ENCODE data around the gene LLGL1. TPM values are rescaled to one million over a fixed set of nuclear protein-coding genes. Genes with fewer than 3 reads are reported as not detected.
A peak's percentile ranks its signal among the peaks of the same experiment; 100 is the strongest.

LLGL1 gene
- total RNA-seq, 1 experiment from 2014 or later: 44.3 TPM

DNA sequence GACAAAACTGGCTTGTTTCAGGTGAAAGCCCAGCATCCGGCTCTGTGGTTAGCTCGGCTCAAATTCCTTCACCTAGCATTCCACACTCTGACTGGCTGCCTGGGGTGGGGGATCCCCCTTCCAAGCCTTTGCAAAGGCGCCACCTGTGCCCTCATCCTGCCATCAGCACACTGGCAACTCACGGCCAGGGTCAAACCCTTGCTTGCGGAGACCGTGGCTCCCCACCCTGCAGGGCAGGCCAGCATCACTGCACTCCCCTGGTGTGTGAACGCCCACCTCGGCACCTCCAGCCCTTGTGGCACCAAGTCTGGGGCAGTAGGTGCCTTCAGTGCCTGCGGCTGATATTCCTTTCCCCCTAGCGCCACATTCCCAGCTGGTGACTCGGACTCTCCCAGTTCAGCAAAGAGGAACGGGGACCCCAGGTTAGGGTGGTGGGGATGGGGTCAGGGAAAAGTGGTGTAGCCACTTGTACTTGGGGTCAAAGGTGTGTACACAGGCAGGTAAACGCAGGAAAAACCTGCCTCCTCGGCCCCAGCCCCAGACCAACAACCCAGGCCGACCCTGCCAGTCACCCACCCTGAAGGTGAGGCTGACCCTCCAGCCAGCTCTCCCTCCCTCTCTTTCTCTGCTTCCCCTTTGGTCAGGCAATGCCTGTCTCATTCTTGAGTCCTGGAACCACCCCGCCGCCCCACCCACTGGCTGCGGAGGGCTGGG lies 32.0 kb downstream of the LLGL1 start:
- Histone ChIP-seq H3K27me3 (ENCODE audit: insufficient read depth, low read length) (no peaks in the 10 kb centered on the region), H3K4me2 (ENCODE audit: low read length) (peak overlapping the region; percentile 88), H3K36me3 (ENCODE audit: control insufficient read depth in 1 of 2, insufficient read depth in 2 of 2, low read length in 2 of 2) (peaks cover 12 to 27% of the 10 kb centered on the region in 2 experiments), H3K9ac (ENCODE audit: low read length) (peak overlapping the region; percentile 94), H3K27ac (ENCODE audit: low read depth, low read length) (peak overlapping the region; percentile 96), H4K20me1 (ENCODE audit: insufficient read depth) (no peaks in the 10 kb centered on the region), H3K4me3 (replicated peaks in 1 of 2; ENCODE audit: low read depth in 1 of 2, low read length in 2 of 2) (peak overlapping the region; percentile 87 to 92), H2AFZ (ENCODE audit: low read depth, low read length, poor library complexity, severe bottlenecking) (no peak overlapping the region), H3K9me2 (ENCODE audit: insufficient read depth) (no peaks in the 10 kb centered on the region), H3K4me1 (ENCODE audit: control insufficient read depth in 1 of 2, insufficient read depth in 2 of 2, low read length in 2 of 2) (peaks cover 30 to 43% of the 10 kb centered on the region in 2 experiments), H3K79me2 (ENCODE audit: insufficient read depth, low read length) (peaks cover 51% of the 10 kb centered on the region), H3K9me3 (ENCODE audit: control insufficient read depth in 1 of 2, insufficient read depth in 1 of 2, low read depth in 1 of 2, low read length in 2 of 2) (no peaks in the 10 kb centered on the region)
- peak; percentile 26 for ATAC-seq
- ChIA-PET CTCF (no interaction called here), POLR2A (no interaction called here), RAD21 (ENCODE audit: low non-redundant PET in 1 of 2, low total read pairs in 2 of 2, uncharacterized antibody in 2 of 2, unreplicated experiment in 2 of 2) (no interaction called here)
- TSS peak; percentile 39 for BruUV-seq (replicated peaks)
- intact Hi-C loops (cut with micrococcal nuclease): no loop called here
- TF ChIP-seq JUND (IDR thresholded peaks at IDR 0.05) (no peak), POLR2AphosphoS5 (IDR thresholded peaks at IDR 0.05; ENCODE audit: low read depth, low read length) (no peak), CBX3 (IDR thresholded peaks at IDR 0.05; ENCODE audit: low read depth) (no peak)
- TF ChIP-seq, protein P1, sequence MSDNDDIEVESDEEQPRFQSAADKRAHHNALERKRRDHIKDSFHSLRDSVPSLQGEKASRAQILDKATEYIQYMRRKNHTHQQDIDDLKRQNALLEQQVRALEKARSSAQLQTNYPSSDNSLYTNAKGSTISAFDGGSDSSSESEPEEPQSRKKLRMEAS (IDR thresholded peaks at IDR 0.05): no peak
- DNase-seq (ENCODE audit: low read depth, low spot score): no peak

DNA sequence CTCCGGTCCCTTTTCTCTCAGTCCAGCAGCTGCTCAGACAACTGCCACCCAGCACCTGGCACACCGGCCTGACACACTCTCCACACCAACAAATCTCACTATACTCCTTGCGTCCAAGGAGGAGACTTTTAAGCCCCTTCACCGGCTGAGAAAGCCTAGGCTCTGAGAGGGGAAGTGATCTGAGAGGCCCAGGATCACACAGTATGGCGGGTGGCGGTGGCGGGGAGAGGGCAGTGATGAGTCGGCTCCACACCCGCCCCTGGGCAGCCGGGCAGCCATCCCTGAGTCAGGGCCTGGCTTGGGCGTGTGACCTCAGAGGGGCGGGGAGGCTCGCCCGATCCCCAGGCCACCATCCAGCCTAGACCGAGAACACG lies 32.5 kb downstream of the LLGL1 start:
- Histone ChIP-seq H3K36me3 (ENCODE audit: control insufficient read depth in 1 of 2, insufficient read depth in 2 of 2, low read length in 2 of 2) (peaks cover 12 to 27% of the 10 kb centered on the region in 2 experiments), H3K9ac (ENCODE audit: low read length) (peak overlapping the region; percentile 94), H3K4me2 (ENCODE audit: low read length) (peak overlapping the region; percentile 88), H3K79me2 (ENCODE audit: insufficient read depth, low read length) (peaks cover 56% of the 10 kb centered on the region), H2AFZ (ENCODE audit: low read depth, low read length, poor library complexity, severe bottlenecking) (no peak overlapping the region), H3K9me3 (ENCODE audit: control insufficient read depth in 1 of 2, insufficient read depth in 1 of 2, low read depth in 1 of 2, low read length in 2 of 2) (no peaks in the 10 kb centered on the region), H3K27ac (ENCODE audit: low read depth, low read length) (peak overlapping the region; percentile 96), H3K4me1 (ENCODE audit: control insufficient read depth in 1 of 2, insufficient read depth in 2 of 2, low read length in 2 of 2) (peaks cover 33 to 43% of the 10 kb centered on the region in 2 experiments), H3K27me3 (ENCODE audit: insufficient read depth, low read length) (no peaks in the 10 kb centered on the region), H3K9me2 (ENCODE audit: insufficient read depth) (no peaks in the 10 kb centered on the region), H4K20me1 (ENCODE audit: insufficient read depth) (no peaks in the 10 kb centered on the region), H3K4me3 (replicated peaks in 1 of 2; ENCODE audit: low read depth in 1 of 2, low read length in 2 of 2) (peak overlapping the region; percentile 87 to 92)
- POLR2A ChIA-PET: no interaction called here
- no TSS peak for BruUV-seq (replicated peaks)
- CTCF ChIA-PET: no interaction called here
- DNase-seq (ENCODE audit: low read depth, low spot score) (no peak), ATAC-seq (peak; percentile 54)
- TF ChIP-seq SRF (IDR thresholded peaks at IDR 0.05; ENCODE audit: low read depth) (no peak), FOSL1 (IDR thresholded peaks at IDR 0.05; ENCODE audit: low read depth) (no peak), TCF7L2 (IDR thresholded peaks at IDR 0.05; ENCODE audit: borderline replicate concordance, extremely low read depth, insufficient read depth, insufficient read length) (no peak), CEBPB (IDR thresholded peaks at IDR 0.05; ENCODE audit: low read depth) (no peak), POLR2AphosphoS5 (IDR thresholded peaks at IDR 0.05; ENCODE audit: low read depth, low read length) (peak; percentile 64; the same call in 1 of the 2 replicates), ELF1 (IDR thresholded peaks at IDR 0.05; ENCODE audit: borderline replicate concordance, low read depth) (no peak), YY1 (IDR thresholded peaks at IDR 0.05; ENCODE audit: extremely low read depth, insufficient replicate concordance, low read depth, low read length) (peak; percentile 53)
- TF ChIP-seq, protein P1 (IDR thresholded peaks at IDR 0.05): peak; percentile 29; the same call in 1 of the 2 replicates
- intact Hi-C loops (cut with micrococcal nuclease): no loop called here
- RAD21 ChIA-PET (ENCODE audit: low non-redundant PET in 1 of 2, low total read pairs in 2 of 2, uncharacterized antibody in 2 of 2, unreplicated experiment in 2 of 2): no interaction called here
